ENCODE data around the gene USH1G. TPM values are rescaled to one million over a fixed set of nuclear protein-coding genes. Genes with fewer than 3 reads are reported as not detected.

Gene USH1G
- polyA plus RNA-seq, 1 experiment: not detected

DNA sequence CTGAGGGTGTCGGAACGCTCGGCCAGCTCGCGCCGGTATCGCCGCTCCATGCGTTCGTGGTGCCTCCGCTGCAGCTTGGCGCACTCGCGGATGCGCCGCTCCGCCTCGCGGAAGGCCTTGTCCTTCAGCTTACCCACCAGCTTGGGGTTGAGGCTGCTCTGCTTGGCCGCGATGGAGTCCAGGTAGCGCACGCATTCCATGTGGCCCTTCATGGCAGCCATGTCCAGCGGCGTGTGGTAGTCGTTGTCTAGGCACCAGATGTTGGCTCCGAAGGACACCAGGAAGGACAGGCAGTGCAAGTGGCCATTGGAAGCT is 2.8 kb downstream of the USH1G start:
- CTCF ChIA-PET: interaction anchor here (1.6 kb wide), 1 partner anchor 129 kb away, joined by 5 read pairs; no protein-coding TSS in a partner anchor

DNA sequence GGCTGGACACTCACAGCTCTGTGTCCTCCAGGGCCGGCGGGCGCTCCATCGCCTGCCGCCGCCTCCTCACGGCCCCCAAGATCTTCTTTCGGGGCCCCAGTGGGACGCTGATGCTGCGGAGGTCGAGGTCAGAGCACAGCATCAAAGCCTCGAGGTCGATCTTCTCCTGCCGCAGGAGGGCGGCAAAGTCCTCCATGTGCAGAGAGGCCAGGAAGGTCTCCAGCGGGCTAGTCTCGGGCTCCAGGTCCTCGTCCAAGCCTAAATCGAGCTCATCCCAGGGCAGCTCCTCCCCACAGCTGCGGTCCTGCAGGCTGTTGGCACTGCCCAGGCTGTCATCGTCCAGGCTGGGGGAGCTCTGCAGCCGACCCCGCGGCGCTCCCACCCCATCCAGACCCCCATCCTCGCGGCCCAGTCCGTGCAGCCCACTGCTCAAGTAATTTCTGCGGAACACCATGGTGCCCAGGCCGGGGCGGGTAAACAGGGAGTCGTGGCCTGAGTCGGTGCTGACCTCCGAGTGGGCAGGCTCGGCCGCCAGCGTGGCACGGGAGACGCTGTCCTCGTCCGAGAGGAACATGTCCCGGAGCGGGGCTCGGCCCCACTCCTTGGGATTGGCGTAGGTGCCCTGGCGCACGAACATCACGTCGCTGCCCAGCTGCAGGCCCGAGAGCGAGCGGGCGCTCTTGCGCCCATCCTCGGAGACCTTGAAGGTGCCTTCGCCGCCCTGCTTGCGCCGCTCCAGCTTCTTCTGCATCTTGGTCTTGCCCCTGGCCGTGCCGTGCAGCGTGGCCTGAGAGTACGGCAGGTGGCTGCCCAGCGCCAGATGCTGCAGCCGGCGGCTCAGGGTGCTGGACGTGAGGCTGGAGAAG is 3.4 kb downstream of the USH1G start:
- no peak for DNase-seq (ENCODE audit: low read depth, low spot score)
- Histone ChIP-seq H3K27me3 (ENCODE audit: control insufficient read depth, insufficient read depth, low read length) (peaks cover 64% of the 10 kb centered on the region), H3K4me3 (ENCODE audit: low read depth, low read length) (no peak overlapping the region), H3K9me3 (ENCODE audit: control insufficient read depth, insufficient read depth, low read length) (no peaks in the 10 kb centered on the region; the same call in 1 of the 2 replicates), H3K27ac (ENCODE audit: low read depth, low read length) (no peak overlapping the region)
- ChIA-PET CTCF (interaction anchor here (0.6 to 1.8 kb wide), 5 partner anchors 36 to 128 kb away, joined by 3 to 7 read pairs (median 5); no protein-coding TSS in a partner anchor), POLR2A (no interaction called here)
- TF ChIP-seq, protein P1, sequence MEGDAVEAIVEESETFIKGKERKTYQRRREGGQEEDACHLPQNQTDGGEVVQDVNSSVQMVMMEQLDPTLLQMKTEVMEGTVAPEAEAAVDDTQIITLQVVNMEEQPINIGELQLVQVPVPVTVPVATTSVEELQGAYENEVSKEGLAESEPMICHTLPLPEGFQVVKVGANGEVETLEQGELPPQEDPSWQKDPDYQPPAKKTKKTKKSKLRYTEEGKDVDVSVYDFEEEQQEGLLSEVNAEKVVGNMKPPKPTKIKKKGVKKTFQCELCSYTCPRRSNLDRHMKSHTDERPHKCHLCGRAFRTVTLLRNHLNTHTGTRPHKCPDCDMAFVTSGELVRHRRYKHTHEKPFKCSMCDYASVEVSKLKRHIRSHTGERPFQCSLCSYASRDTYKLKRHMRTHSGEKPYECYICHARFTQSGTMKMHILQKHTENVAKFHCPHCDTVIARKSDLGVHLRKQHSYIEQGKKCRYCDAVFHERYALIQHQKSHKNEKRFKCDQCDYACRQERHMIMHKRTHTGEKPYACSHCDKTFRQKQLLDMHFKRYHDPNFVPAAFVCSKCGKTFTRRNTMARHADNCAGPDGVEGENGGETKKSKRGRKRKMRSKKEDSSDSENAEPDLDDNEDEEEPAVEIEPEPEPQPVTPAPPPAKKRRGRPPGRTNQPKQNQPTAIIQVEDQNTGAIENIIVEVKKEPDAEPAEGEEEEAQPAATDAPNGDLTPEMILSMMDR (IDR thresholded peaks at IDR 0.05; ENCODE audit: low read depth, low read length): peak; percentile 41

More for the DNA sequence above, 2.8 kb downstream of the USH1G start:
- H3K27ac ChIP-seq (ENCODE audit: low read depth, low read length): no peak overlapping the region
- DNase-seq (ENCODE audit: low read depth, low spot score): no peak
- TF ChIP-seq, protein P1 (IDR thresholded peaks at IDR 0.05; ENCODE audit: low read depth, low read length): no peak
- peaks cover 66% of the 10 kb centered on the region for H3K27me3 ChIP-seq (ENCODE audit: control insufficient read depth, insufficient read depth, low read length)
- POLR2A ChIA-PET: no interaction called here
- H3K4me3 ChIP-seq (ENCODE audit: low read depth, low read length): no peak overlapping the region
- H3K9me3 ChIP-seq (ENCODE audit: control insufficient read depth, insufficient read depth, low read length): no peaks in the 10 kb centered on the region; the same call in 1 of the 2 replicates

DNA sequence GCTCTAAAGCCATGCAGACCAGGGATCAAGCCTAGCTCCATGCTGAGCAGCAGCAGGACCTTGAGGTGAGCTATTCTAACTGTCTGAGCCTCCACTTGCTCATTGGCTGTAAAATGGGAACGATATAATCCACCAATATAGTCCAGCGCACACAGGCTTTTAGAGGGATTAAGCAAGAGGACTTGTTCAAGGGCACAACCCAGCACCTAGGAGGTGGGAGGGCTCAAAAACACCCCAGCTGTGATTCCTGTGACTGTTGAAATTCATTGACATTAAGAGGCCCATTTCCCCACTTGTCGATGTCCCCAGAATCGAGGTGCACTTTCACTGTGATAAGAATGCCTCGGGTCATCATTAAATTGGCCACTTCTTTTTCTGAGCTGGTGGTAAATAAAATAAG is 4.1 kb downstream of the USH1G start:
- peaks cover 56% of the 10 kb centered on the region for H3K27me3 ChIP-seq (ENCODE audit: control insufficient read depth, insufficient read depth, low read length)

DNA sequence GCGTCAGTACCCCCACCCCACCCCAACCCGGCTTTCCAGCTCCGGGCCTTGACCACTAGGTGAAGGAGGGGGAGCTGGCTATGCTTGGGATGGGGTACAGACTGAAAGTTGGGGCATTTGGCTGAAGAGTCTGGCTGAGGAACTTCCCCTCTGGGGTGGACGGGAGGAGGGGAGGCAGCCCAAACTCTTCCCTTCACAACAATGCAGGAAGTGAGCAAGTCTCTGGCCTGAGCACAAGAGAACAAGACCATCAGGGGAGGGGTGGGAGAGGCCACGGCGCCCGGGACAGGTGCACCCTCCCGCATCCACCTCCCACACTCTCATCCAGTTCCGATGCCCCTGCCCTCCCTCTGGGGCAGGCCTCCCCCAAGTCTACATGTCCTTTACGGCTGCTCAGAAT is 5.6 kb downstream of the USH1G start:
- ChIA-PET POLR2A (no interaction called here), CTCF (no interaction called here)
- no peak for DNase-seq (ENCODE audit: low read depth, low spot score)
- no peak overlapping the region for H3K4me3 ChIP-seq (ENCODE audit: low read depth, low read length)
- no peak overlapping the region for H3K27ac ChIP-seq (ENCODE audit: low read depth, low read length)
- H3K27me3 ChIP-seq (ENCODE audit: control insufficient read depth, insufficient read depth, low read length): peaks cover 44% of the 10 kb centered on the region
- TF ChIP-seq, protein P1 (IDR thresholded peaks at IDR 0.05; ENCODE audit: low read depth, low read length): no peak
- no peaks in the 10 kb centered on the region; the same call in 1 of the 2 replicates for H3K9me3 ChIP-seq (ENCODE audit: control insufficient read depth, insufficient read depth, low read length)

More for the DNA sequence above, 4.1 kb downstream of the USH1G start:
- no peaks in the 10 kb centered on the region; the same call in 1 of the 2 replicates for H3K9me3 ChIP-seq (ENCODE audit: control insufficient read depth, insufficient read depth, low read length)
- TF ChIP-seq, protein P1 (IDR thresholded peaks at IDR 0.05; ENCODE audit: low read depth, low read length): no peak
- POLR2A ChIA-PET: no interaction called here
- CTCF ChIA-PET: interaction anchor here (0.6 to 1.8 kb wide), 4 partner anchors 39 to 275 kb away, joined by 3 to 10 read pairs (median 6); no protein-coding TSS in a partner anchor
- no peak overlapping the region for H3K27ac ChIP-seq (ENCODE audit: low read depth, low read length)
- DNase-seq (ENCODE audit: low read depth, low spot score): no peak
- H3K4me3 ChIP-seq (ENCODE audit: low read depth, low read length): no peak overlapping the region

DNA sequence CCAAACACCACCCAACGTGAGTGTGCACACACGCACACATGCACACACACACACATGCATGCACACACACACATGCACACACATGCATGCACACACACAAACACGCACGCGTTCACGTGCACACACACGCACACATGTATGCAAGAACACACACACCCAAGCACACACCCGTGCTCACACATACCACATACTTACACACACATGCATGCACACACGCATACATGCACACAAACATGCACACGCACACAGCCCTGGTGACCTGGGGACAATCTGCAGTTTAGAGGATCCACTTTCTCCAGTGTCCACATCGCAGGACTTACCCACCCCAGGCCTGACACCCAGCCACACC is 6.2 kb downstream of the USH1G start:
- ChIA-PET CTCF (interaction anchor here (2.4 kb wide), 1 partner anchor 45 kb away, joined by 6 read pairs; no protein-coding TSS in a partner anchor), POLR2A (no interaction called here)
- no peak overlapping the region for H3K27ac ChIP-seq (ENCODE audit: low read depth, low read length)
- TF ChIP-seq, protein P1 (IDR thresholded peaks at IDR 0.05; ENCODE audit: low read depth, low read length): no peak
- no peaks in the 10 kb centered on the region; the same call in 1 of the 2 replicates for H3K9me3 ChIP-seq (ENCODE audit: control insufficient read depth, insufficient read depth, low read length)
- H3K27me3 ChIP-seq (ENCODE audit: control insufficient read depth, insufficient read depth, low read length): peaks cover 38% of the 10 kb centered on the region
- H3K4me3 ChIP-seq (ENCODE audit: low read depth, low read length): no peak overlapping the region
- DNase-seq (ENCODE audit: low read depth, low spot score): no peak

Measured in AG04450 (cell line).